Measurements from ENCODE around the gene DMD. TPM values are rescaled to one million over a fixed set of nuclear protein-coding genes. Genes with fewer than 3 reads are reported as not detected.
"Not testable (repeated sequence)": the region's sequence is repeated elsewhere in the genome, so short reads cannot be mapped to it uniquely, and the experiment has no call there.

The DMD gene
- polyA plus RNA-seq, 12 donors: 53.6 to 134 (median 95.6) TPM; not detected in 1

GRCh38 chrX:33161829-33162228 lies 49.5 kb downstream of the DMD start:
- DNase-seq: no peak

GRCh38 chrX:33160273-33160672 lies 51.1 kb downstream of the DMD start:
- DNase-seq: no peak

GRCh38 chrX:33156152-33156726 lies 55.1 kb downstream of the DMD start:
- DNase-seq: no peak

- DNase-seq: no peak
Measured at GRCh38 chrX:33149580-33149979, 61.8 kb downstream of the DMD start.

GRCh38 chrX:33149085-33149484 lies 62.3 kb downstream of the DMD start:
- no peak for DNase-seq

- DNase-seq: no peak
Measured at GRCh38 chrX:33142331-33142730, 69.0 kb downstream of the DMD start.

GRCh38 chrX:33138677-33139249 lies 72.6 kb downstream of the DMD start:
- DNase-seq: no peak

- peak; percentile 12 for DNase-seq
Measured at GRCh38 chrX:33134164-33134563, 77.2 kb downstream of the DMD start.

- DNase-seq: no peak
Measured at GRCh38 chrX:33133320-33133719, 78.0 kb downstream of the DMD start.

GRCh38 chrX:33132569-33132968 lies 78.8 kb downstream of the DMD start:
- DNase-seq: no peak

GRCh38 chrX:33129607-33130006 lies 81.7 kb downstream of the DMD start:
- DNase-seq: no peak

GRCh38 chrX:33128048-33128805 lies 83.1 kb downstream of the DMD start:
- no peak for DNase-seq

GRCh38 chrX:33126469-33126868 lies 84.9 kb downstream of the DMD start:
- DNase-seq: no peak

GRCh38 chrX:33109858-33110257 lies 101.5 kb downstream of the DMD start:
- no peak for DNase-seq

GRCh38 chrX:33106737-33107136 lies 104.6 kb downstream of the DMD start:
- DNase-seq: no peak

- no peak for DNase-seq
Measured at GRCh38 chrX:33095079-33095478, 116.3 kb downstream of the DMD start.

GRCh38 chrX:33087411-33087810 lies 123.9 kb downstream of the DMD start:
- no peak for DNase-seq

- no peak for DNase-seq
Measured at GRCh38 chrX:33086886-33087285, 124.5 kb downstream of the DMD start.

GRCh38 chrX:33082371-33082770 lies 129.0 kb downstream of the DMD start:
- no peak for DNase-seq

- no peak for DNase-seq
Measured at GRCh38 chrX:33078273-33078672, 133.1 kb downstream of the DMD start.

GRCh38 chrX:33073660-33074059 lies 137.7 kb downstream of the DMD start:
- not testable (repeated sequence) for DNase-seq

- no peak for DNase-seq
Measured at GRCh38 chrX:33065415-33065814, 145.9 kb downstream of the DMD start.

GRCh38 chrX:33062041-33062440 lies 149.3 kb downstream of the DMD start:
- no peak for DNase-seq

All from muscle of arm (tissue), 12 donors.